GM21381 (cell line): ENCODE measurements around the gene TTBK1.

Experiments used
- ATAC-seq: cut with Tn5 transposase; IDR thresholded peaks from one replicate; pipeline ENCODE4 v1.9.1; 2021; ENCODE audit warnings: mild to moderate bottlenecking, moderate library complexity; ENCODE audit not compliant: unreplicated experiment

Gene TTBK1

DNA sequence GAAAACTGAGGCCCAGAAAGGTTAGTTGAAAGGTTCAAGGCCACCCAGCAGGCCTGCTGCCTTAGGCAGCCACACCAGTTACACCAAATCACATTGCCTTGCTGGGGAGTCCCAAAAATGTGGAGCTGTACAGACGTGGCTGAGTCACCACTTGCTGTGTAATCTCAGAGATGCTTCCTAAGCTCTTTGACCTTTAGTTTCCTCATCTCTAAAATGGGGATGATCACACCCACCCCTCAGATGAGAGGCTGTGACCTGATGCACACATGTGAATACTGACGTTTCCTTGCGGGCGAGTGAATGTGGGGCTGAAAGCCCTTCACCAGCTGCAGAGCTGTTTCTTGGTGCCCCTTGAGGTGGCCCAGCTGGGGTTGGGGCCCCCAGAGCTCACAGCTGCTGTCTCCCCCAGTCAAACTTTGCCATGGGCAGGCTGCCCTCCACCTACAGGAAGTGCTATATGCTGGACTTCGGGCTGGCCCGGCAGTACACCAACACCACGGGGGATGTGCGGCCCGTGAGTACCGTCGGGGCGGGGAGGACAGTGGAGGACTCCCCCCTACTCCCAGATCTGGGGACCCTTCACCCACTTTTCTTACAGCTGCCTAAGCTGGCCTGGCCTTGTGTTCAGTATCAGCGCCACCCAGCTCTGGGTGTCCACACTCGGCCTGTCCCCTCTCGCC lies 11.0 kb downstream of the TTBK1 start:
- ATAC-seq, result no peak

GRCh38 chr6:43254846-43255245 lies 11.6 kb downstream of the TTBK1 start:
- ATAC-seq, result no peak

GRCh38 chr6:43255408-43256054 lies 12.2 kb downstream of the TTBK1 start:
- ATAC-seq, result no peak

GRCh38 chr6:43256670-43257366 lies 13.5 kb downstream of the TTBK1 start:
- ATAC-seq, result no peak

DNA sequence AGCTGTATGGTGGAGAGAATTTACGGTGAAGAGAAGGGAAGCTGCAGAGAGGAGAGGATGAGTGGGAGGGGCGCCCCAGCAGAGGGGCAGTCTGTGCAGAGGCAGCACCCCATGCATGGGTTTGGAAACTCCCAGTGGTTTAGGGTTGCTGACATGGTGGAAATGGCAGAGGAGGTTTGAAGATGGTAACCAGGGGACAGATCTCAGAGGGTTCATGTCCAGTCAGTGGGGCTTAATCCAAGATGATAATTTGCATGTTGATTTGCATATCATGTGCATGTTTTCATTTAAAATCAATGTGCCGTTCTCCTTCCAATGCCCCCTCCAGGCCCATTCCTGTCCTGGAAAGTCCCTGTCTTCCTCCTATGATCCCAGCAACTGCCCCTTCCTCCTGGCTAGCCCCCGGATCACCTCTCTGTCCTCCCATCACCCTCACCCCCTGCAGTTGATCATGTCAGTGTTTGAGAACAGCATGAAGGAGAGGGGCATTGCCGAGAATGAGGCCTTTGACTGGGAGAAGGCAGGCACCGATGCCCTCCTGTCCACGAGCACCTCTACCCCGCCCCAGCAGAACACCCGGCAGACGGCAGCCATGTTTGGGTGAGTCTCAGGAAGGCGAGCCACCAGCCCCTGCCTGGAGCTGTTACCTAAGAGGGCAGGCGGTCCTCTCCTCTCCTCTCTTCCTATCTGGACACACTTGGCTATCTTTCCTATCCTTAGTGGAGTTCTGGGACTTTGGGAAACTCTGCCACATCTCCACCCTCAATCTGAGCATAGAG lies 14.3 kb downstream of the TTBK1 start:
- no peak for ATAC-seq

GRCh38 chr6:43258180-43258579 lies 14.9 kb downstream of the TTBK1 start:
- no peak for ATAC-seq

DNA sequence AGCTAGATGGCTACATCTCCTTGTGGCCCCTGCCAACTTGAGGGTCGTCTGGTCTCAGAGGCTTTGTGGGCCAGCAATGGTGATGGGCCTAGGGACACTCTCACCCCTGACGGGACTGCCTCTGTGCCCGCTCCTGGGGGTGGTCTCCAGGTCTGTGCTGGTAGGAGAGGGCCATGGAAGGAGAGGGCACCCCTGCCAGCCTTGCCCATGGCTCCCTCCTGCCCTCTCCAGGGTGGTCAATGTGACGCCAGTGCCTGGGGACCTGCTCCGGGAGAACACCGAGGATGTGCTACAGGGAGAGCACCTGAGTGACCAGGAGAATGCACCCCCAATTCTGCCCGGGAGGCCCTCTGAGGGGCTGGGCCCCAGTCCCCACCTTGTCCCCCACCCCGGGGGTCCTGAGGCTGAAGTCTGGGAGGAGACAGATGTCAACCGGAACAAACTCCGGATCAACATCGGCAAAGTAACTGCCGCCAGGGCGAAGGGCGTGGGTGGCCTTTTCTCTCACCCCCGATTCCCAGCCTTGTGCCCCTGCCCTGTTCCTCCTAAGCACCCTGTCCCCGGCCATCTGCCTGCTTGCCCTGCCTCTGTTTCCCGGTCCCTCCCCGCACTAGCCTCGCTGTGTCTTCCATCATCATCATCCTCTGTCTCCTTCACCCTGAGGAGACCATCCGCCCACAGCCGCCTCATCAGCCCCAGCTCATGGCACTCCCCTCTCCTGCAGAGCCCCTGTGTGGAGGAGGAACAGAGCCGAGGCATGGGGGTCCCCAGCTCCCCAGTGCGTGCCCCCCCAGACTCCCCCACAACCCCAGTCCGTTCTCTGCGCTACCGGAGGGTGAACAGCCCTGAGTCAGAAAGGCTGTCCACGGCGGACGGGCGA lies 15.8 kb downstream of the TTBK1 start:
- ATAC-seq, result no peak

DNA sequence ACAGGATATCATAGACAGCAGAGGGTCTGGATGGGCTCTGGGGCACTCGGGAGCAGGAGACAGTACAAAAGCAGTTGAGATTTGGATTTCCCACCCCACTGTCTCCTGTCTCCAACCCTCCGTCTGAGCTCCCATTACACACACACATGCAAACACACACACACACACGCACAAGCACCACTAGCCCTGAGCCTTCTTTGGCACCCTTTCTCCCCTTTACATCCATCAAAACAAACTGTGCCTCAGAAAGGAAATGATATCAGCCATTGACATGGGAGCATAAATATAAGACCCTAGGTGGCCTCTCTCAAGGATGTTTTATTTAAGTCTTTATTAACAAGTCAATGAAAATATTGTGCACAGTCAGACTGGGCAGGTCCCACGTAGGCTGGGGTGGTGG lies 17.5 kb downstream of the TTBK1 start:
- no peak for ATAC-seq

DNA sequence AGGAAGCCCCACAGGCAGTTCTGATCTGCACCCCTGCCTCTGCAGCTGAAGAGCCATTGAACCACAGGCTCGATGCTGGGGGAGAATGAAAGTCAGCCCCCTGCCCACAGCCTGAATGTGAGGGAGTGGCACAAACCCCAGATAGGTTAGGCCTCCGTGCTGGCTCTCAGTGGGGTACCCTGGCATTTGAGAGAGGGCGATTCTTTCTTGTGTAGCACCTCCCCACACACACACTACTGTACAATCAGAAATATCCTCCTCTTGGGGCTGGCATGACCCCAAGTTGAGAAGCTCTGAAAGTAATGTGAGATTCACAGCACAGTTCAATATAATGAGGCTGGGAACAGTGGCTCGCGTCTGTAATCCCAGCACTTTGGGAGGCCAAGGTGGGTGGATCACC lies 17.9 kb downstream of the TTBK1 start:
- no peak for ATAC-seq

DNA sequence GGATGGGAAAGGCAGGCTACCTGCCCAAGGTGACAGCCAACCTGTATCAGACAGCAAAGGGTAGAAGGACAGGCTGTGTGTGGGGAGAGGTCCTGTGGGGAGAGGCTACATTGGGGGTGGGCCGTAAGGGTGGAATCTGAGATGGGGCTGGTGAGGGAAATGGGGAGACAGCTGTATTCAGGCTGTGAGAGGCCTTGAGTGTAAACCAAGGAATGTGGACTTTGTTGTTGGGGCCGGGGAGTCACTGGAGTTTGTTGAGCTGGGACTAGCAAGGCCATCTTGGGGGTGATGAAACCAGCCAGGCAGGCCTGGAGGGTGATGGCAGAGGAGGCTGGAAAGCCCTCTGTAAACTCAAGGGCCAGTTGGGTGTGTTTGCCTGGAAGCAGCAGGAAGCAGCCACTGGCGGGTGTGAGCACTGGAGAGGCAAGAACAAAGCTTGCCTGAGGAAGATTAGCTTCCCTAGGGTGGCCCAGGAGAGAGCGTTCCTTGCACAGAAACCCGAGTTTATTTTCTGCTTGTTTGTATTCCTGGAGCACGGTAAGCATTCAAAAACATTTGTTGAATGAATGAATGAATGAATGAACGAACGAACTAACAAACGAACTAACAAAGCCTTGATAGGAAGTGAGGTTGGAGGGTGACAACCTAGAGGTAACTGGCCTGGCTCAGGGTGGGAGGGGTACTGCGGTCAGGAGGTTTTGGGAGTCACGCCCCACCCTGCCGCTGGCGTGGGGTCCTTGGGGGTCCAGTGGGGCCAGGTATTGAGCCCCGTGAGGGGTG lies 18.9 kb downstream of the TTBK1 start:
- ATAC-seq, result no peak

GRCh38 chr6:43262780-43263313 lies 19.6 kb downstream of the TTBK1 start:
- ATAC-seq, result no peak

DNA sequence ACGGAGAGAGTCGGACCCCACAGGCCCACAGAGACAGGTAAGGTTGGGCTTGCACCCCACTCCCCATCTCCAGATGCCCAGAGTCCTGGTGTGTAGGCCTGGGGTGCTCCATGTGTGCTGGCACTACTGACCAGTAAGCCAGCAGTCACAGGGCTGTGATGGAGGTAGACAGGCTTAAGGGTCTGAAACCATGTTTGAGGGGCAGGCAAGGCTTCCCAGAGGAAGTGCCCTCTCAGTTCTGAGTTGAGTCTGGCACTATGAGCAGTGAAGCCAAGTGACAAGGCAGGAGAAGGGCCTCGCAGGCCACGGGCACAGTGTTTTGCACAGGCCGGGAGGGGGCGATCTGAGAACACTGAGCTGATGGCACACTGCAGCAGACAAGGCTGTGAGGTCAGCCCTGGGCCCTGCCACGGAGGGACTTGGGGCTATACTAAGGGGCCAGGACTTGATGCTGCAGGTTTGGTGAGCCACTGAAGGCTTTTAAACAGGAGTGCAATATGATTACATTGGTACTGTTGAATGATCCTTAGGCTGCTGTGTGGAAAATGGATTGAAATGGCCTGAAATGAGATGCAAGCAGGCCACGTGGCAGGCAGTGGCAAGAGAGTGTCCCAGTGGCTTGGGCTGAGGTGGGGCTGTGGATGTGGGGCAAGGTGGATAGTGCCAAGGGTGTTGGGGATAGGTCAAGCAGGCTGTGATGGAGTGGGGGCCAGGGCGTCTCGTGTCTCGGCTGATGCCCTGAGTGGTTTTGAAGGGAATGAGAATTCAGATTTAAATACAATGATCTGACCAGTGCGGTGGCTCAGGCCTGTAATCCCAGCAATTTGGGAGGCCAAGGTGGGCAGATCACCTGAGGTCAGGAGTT lies 20.3 kb downstream of the TTBK1 start:
- ATAC-seq, result peak; percentile 78

DNA sequence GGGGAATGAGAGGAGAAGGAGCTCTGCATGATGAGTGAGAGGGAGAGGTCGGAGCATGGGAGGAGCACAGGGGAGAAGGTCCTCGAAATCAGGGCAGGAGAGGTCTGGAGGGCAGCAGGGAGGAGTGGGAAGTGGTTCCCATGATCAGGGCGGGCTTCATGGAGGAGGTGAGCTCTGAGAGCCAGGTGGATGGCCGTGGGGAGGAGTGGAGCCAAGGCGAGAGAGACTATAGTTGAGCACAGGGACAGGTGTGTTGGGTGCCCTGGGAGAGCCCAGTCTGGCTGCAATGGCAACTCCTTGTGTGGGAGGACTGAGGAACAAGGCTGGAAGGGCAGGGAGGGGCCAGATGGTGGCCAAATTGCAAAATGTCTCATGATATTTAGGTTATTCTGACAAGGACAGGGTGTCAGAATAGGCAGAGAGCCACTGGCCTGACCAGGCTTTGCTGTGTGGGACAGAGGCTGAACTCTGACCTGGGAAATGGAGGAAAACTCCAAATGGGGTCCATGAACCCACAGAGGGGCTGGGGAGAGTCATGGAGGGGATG lies 21.4 kb downstream of the TTBK1 start:
- no peak for ATAC-seq

DNA sequence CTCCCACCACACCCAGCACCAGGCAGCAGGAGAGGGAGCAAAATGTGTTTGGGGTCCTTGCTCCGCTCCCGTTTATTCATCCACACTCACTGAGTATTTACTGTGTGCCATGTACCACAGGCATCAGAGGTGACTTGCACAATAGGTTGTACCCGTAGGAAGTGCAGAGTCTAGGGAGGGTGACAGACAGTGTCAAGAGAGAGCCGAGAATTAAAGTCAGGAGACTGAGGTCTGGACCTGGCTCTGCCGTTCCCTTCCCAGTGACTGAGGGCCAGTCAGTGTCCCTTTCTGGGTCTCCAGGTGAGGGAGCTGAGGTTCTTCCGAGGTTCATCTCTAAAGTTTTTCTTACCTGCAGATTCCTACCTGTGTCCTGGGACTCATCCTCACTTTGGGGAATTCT lies 22.3 kb downstream of the TTBK1 start:
- no peak for ATAC-seq

DNA sequence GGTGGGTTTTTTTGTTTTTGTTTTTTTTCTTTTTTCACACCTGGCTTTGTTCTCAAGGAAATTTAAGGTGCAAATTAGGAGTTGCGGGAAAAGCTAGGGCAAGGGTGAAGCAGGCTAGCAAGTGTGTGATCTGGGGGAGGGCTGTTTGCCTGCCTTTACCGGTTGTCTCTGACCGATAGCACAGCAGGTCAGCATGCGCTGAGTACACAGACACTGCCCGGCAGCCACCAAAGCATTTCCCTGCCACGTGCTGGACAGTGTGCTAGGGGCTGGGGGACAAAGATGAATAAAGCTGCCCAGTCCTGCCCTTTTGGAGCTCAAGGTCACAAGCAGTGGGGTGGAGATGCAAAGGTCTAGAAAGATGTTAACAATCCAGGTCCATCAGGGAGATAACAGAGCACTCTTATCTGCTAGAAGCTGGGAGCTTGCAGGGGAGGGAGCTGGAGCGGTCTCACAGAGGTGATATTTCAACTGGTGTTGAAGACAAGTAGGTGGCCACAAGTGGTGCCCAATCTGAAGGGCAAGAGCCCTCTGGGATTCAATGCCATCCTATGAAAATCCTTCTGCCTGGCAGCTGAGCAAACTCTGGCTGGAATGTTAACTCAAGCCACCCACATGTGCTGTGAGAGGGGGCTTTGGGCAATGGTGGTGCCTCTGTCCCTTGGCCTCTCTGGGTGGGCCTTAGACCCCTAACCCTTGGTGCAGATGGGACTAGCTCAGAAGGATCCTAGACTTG lies 24.5 kb downstream of the TTBK1 start:
- ATAC-seq, result no peak

DNA sequence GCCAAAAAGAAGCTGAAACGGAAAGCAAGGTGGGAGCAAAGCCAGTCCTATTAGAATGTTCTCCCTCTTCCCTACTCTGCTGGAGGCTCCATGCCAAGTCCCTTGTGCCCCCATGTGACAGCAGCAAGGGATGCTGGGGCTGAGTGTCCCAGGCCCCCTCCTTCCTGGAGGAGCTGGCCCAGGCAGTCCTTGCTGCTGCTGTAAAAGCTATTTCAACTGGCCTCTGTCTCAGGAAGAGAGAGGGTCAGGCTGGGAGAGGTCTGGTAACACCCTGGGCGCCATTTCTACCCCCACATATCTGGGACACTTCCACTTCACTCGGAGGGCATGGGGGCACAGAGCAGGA lies 25.0 kb downstream of the TTBK1 start:
- ATAC-seq, result no peak

DNA sequence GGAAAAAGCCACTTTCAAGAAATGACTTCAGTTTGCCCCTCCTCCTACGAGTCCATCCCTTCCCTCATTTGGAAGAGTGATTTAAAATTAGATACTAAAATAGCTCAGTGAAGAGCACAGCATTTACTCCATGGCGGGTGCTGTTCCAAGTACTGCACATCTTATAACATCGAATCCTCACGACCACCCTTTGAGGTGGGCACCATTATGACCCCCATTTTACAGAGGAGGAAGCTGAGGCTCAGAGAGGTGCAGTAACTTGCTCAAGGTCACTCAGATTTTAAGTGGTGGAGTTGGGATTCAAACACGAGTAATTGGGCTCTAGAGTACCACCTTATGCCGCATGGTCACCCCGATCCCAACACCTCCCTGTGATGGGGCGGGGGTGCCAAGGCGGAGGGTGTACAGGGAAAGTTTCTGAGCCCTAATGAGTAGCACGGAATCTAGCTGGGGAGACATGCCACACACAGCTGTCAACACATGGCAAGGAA lies 25.5 kb downstream of the TTBK1 start:
- ATAC-seq, result no peak
